ENCODE data around the gene IFIT2.
"Not testable (repeated sequence)": the region's sequence is repeated elsewhere in the genome, so short reads cannot be mapped to it uniquely, and the experiment has no call there.

The IFIT2 gene

DNA sequence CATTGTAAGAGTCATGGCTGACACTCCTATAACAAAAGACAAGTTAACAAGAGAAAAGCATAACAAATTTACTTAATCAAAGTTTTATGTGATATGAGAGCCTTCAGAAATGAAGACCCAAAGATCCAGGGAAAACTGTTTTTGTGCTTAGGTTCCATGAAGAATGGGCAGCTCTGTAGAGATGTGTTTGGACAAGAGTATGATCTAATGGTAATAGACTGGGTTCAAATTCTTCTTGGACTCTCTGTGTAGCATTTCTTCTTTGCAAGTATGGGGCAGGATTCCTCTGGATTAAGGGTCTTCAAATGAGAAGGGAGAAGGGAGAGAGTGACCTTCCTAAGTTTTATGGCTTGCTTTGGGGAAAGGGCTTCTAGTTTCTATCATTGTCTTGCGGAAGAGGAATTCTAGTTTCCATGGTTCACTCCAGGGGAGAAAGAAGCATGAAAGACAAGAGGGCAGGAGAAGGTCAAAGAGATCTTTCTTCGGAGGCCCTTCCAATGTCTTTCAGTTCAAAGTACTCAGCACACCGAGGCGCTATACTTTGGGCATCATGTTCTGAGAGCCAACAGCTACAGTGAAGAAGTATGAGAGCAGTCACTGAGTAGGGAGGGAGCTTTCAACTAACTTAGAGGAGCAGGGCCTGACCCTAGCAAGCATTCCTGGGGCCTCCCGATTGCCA is 41.4 kb downstream of the IFIT2 start:
- DNase-seq, result no peak

DNA sequence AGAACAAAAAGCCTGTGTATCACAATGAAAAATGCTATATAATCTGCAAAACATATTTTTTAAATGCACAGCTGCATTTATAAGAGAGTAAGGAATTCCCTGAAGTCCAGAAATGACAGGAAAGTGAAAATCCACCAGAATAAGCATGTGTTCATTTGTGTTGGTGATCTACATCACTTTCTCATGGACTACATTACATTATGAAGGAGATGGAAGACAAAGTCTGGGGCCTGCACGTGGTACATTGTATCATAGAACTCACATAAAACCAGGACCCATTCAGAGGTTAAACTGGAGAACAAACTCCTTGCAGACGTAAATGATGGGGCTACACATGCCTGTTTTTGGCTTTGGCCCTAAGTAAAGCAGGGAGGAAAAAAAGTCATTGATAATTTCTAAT is 42.3 kb downstream of the IFIT2 start:
- DNase-seq, result no peak

DNA sequence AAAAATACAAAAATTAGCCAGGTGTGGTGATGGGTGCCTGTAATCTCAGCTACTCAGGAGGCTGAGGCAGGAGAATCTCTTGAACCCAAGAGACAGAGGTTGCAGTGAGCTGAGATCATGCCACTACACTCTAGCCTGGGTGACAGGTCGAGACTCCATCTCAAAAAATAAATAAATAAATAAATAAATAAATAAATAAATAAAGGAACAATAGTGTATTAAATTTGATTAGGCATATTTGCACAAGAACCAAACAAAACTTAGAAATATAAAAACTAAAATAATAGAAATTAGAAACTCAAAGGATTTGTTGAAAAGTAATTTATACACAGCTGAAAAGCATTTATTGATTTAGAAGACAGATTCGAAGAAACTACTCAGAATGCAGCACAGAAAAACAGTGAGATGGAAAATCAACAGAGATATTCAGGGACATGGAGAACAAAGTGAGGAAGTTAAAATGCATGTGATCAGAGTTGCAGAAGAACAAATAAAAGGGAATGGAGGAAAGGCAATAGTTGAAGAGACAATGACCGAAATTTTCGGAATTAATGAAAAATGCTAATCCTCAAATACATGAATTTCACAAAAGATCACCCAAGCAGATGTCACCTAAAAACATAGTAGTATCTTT is 43.6 kb downstream of the IFIT2 start:
- no peak for DNase-seq

DNA sequence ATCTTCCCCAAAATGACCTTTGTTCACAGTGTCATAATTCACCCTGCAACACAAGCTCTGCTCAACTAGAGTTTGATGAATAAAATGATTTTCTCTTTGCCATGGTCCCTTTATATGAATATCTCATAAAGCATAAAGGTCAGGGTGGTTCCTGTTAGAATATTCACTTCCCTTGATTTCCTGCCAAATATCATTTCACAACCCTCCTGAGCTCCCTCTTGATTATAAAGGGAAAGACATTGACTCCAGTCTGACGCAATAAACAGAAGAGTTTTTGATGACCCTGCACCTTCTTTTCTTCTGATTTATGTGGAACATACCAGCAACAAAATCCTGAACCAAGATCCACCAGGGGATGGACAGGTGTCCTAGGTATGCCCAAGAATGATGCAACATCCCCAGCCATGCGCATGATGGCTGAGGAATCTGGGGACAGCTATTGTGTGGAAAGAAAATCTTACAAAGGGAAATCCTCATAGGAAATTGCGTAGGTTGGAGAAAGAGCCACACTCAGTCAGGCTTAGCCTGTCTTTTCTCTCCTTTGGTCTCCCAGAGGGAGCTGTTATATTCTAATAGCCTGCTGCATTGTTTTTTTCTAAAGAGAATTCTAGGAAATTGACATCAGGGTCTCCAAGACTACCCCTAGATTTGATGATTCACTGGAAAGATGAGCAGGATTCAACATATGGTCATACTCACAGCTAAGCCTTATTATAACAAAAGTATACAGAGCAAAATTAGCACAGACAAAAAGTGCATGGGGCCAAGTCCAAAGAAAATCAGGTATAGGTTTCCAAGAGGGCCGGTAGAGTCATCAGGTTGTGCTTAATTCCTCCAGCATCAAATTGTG is 44.8 kb downstream of the IFIT2 start:
- no peak for DNase-seq

DNA sequence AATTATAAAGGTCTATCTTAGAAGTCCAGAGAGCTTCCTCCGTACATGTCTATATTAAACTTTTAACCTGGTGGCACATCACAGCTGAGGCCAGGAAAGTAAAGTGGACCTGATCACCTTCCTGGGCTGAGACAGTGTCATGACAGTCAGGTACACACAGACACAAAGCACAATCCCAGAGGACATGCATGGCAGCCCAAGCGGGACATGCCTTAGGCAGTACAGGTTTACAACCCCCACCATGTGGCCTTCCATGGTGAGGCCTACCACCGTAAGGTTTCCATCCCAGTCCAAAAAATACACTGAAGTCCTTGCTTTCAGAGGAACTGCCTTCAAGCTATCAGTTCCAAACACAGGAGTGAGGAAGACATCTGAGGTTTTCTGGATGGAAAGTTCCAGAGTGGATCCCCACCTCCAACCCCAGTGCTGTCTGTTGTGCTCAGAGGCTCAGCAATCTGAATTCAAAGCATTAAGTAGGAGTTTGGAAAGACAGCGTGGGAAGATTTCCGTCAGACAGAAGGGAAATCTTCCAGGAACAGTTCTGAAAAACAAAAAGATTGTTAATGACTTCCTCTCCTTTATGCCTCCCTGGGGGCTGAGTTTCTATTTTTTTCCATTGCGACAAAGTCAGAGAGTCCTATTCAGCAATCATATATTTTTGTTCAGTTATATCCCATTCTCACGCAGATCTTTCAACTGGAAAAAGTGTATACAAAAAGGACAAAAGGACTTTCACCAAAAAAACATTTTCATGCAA is 46.0 kb downstream of the IFIT2 start:
- DNase-seq, result no peak

- DNase-seq, result no peak
Observed at GRCh38 chr10:89348481-89348880, 46.6 kb downstream of the IFIT2 start.

GRCh38 chr10:89348975-89349374 is 47.1 kb downstream of the IFIT2 start:
- no peak for DNase-seq

DNA sequence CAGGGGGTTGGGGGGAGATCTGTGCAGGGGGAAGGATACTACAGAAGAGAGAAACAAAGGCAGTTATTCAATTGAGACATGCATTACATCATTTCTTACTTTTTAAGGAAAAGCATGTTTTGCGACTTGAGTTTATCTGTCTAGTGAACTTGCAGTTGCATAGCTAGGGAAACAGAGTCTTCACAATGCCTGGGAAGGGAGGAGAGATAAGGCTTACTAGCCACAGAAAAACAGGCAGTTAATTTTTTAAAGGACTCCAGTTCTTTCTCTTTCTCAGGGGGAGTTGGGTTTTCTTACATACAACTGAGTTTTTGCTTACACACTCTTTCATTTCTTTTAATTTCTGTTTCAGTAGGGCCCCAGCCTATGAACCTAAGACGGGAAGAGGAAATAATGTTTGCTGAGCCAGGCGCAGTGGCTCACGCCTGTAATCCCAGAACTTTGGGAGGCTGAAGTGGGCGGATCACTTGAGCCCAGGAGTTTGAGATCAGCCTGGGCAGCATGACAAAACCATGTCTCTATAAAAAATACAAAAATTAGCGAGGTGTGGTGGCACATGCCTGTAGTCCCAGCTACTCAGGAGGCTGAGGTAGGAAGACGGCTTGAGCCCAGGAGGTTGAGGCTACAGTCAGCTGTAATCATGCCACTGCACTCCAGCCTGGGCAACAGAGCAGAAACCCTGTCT is 48.9 kb downstream of the IFIT2 start:
- DNase-seq, result not testable (repeated sequence)

DNA sequence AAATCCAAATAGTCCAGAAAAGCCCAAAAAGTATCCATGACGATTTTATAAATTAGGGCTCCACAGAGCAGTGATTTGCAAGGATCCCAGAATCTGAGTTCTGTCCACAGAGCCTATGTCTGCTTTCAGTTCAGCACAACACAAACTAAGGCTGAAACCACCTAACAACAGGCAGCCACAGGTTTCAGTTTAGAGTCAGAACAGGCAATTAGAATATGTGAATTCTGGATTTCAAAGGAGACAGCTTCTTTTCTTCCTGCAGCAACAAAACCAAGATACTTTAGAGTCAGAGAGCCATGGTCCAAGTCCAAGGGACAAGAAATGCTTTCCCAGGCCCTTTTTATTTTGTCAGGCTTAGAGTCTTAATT is 49.5 kb downstream of the IFIT2 start:
- no peak for DNase-seq

- peak; percentile 98 for DNase-seq
Observed at GRCh38 chr10:89351780-89352597, 50.1 kb downstream of the IFIT2 start.

- DNase-seq, result peak; percentile 38
Observed at GRCh38 chr10:89352802-89353201, 51.0 kb downstream of the IFIT2 start.

GRCh38 chr10:89355394-89355931 is 53.6 kb downstream of the IFIT2 start:
- peak; percentile 46 for DNase-seq

DNA sequence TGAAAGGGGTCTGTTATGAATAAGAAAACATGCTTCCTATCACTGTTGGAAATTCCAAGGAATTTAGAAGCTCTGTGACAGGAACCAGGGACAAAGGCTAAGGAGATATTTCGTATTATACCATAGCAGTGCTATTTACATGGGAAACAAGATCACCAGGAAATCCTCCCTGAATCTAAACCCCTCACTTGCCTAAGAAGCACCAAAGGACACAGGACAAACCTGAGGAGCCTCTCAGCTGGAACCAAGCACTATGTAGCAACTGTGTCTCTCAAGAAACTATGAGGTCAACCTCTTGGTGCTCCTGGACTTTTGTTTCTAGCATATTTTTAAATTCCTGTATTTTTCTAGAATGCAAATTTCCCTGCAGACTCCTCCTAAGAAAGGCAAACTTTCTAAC is 55.2 kb downstream of the IFIT2 start:
- no peak for DNase-seq

DNA sequence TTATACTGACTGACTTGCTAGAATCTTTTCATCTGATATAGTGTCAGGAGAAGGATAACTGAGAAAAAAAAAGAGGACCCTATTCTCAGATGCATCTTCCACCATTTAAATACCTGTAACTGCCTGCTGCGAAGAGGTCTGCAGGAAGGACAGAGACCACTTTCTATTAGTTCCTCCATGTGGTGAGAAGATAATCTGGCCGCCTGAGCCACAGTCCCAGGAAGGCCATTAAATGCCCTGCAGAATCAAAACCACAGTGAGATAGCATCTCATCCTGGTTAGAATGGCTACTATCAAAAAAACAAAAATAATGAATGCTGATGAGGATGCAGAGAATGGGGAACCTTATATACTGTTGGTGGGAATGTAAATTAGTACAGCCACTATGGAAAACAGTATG is 56.1 kb downstream of the IFIT2 start:
- DNase-seq, result no peak
